RPMI7951 (cell line): ENCODE measurements around the gene PEX16. TPM values are rescaled to one million over a fixed set of nuclear protein-coding genes. Genes with fewer than 3 reads are reported as not detected.
A peak's percentile ranks its signal among the peaks of the same experiment; 100 is the strongest.

Experiments used
- DNase-seq: peaks from one replicate; pipeline ENCODE4 v3.0.0-alpha.2; 2012; ENCODE audit warnings: low read depth
- total RNA-seq: library from RNA; depleted of rRNA; stranded (reverse); fragments of >200 nt; shearing (Covaris generic); gene quantifications from 2 replicates; pipeline ENCODE4 v1.2.3, GENCODE V29; 2014; rRNA removed

PEX16 gene
- total RNA-seq: 17.3 and 17.4 TPM in 2 replicates

- peak; percentile 97 for DNase-seq
Observed at GRCh38 chr11:45917623-45918330, at the start of gene PEX16. TSS of gene PEX16 (minus strand) at chr11:45917877. CDS start at chr11:45917811, 66 bp downstream.

- peak; percentile 65 for DNase-seq
Observed at GRCh38 chr11:45964911-45965389, 47.3 kb upstream of the PEX16 start.

GRCh38 chr11:45961751-45962240, 44.1 kb upstream of the PEX16 start:
- DNase-seq: no peak

GRCh38 chr11:45960387-45961095, 42.9 kb upstream of the PEX16 start:
- no peak for DNase-seq

- DNase-seq: peak; percentile 22
Observed at GRCh38 chr11:45959851-45960250, 42.2 kb upstream of the PEX16 start.

GRCh38 chr11:45949992-45950407, 32.3 kb upstream of the PEX16 start:
- DNase-seq: no peak

- DNase-seq: no peak
Observed at GRCh38 chr11:45948356-45948755, 30.7 kb upstream of the PEX16 start.

GRCh38 chr11:45947885-45948284, 30.2 kb upstream of the PEX16 start:
- DNase-seq: no peak

GRCh38 chr11:45945397-45945999, 27.8 kb upstream of the PEX16 start:
- DNase-seq: no peak

- no peak for DNase-seq
Observed at GRCh38 chr11:45942381-45942780, 24.7 kb upstream of the PEX16 start.

GRCh38 chr11:45941285-45941684, 23.6 kb upstream of the PEX16 start:
- DNase-seq: no peak

GRCh38 chr11:45939836-45940235, 22.2 kb upstream of the PEX16 start:
- DNase-seq: no peak

- DNase-seq: no peak
Observed at GRCh38 chr11:45937916-45938315, 20.2 kb upstream of the PEX16 start.

GRCh38 chr11:45936511-45937054, 18.9 kb upstream of the PEX16 start:
- DNase-seq: no peak

- DNase-seq: no peak
Observed at GRCh38 chr11:45935349-45936064, 17.8 kb upstream of the PEX16 start.

GRCh38 chr11:45934580-45935318, 17.1 kb upstream of the PEX16 start:
- no peak for DNase-seq

- no peak for DNase-seq
Observed at GRCh38 chr11:45933846-45934579, 16.3 kb upstream of the PEX16 start.

- peak; percentile 38 for DNase-seq
Observed at GRCh38 chr11:45933131-45933831, 15.6 kb upstream of the PEX16 start.

- DNase-seq: no peak
Observed at GRCh38 chr11:45932217-45932616, 14.5 kb upstream of the PEX16 start.
